ENCODE results near the gene CLASRP. TPM values are rescaled to one million over a fixed set of nuclear protein-coding genes. Genes with fewer than 3 reads are reported as not detected.

Gene CLASRP
- total and polyA plus RNA-seq, 2 donors (not counting 1 experiment from before 2014, with no cell fraction given) = 12.1 to 15.7 TPM

DNA sequence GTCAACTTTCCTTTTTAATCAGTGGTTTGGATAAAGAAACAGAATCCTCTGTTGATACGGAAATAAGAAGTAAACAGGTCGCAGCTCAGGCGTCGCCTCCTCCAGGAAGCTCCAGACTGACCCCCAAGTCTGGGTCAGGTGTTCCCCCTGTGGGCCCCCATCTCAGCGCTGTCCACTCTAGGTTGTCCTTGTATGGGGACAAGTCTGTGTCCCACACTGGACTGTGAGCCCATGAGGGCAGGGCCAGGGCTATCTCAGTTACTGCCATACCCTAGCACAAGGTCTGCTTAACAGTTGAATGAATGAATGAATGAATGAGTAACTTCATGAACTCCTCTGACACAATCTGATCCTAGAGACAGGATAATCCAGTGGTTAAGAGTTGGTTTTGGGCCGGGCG, 7.5 kb downstream of the CLASRP start:
- H3K79me2 ChIP-seq (ENCODE audit: control insufficient read depth, insufficient read depth, low read length) = peaks cover 61% of the 10 kb centered on the region
- H3K27me3 ChIP-seq (ENCODE audit: control insufficient read depth, insufficient read depth, low read length) = no peaks in the 10 kb centered on the region
- no peak overlapping the region for H2AFZ ChIP-seq (ENCODE audit: low read length)
- no peaks in the 10 kb centered on the region for H4K20me1 ChIP-seq (ENCODE audit: control insufficient read depth, extremely low read depth, insufficient read depth, low read length)
- no peak overlapping the region for H3K9ac ChIP-seq (ENCODE audit: insufficient read depth, low read length)
- peaks cover 16% of the 10 kb centered on the region for H3K36me3 ChIP-seq (ENCODE audit: control insufficient read depth, insufficient read depth, low read length)
- TF ChIP-seq, protein P1, sequence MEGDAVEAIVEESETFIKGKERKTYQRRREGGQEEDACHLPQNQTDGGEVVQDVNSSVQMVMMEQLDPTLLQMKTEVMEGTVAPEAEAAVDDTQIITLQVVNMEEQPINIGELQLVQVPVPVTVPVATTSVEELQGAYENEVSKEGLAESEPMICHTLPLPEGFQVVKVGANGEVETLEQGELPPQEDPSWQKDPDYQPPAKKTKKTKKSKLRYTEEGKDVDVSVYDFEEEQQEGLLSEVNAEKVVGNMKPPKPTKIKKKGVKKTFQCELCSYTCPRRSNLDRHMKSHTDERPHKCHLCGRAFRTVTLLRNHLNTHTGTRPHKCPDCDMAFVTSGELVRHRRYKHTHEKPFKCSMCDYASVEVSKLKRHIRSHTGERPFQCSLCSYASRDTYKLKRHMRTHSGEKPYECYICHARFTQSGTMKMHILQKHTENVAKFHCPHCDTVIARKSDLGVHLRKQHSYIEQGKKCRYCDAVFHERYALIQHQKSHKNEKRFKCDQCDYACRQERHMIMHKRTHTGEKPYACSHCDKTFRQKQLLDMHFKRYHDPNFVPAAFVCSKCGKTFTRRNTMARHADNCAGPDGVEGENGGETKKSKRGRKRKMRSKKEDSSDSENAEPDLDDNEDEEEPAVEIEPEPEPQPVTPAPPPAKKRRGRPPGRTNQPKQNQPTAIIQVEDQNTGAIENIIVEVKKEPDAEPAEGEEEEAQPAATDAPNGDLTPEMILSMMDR (conservative IDR thresholded peaks at IDR 0.05 in 1 of 2, IDR thresholded peaks at IDR 0.05 in 1 of 2; ENCODE audit: low read depth in 1 of 2, low read length in 2 of 2) = no peak
- no peak for TF ChIP-seq EZH2 (IDR thresholded peaks at IDR 0.05; ENCODE audit: low read length, missing control alignments)
- no peak overlapping the region for H3K4me2 ChIP-seq (ENCODE audit: extremely low read depth, insufficient read depth, low read length)
- H3K4me1 ChIP-seq (ENCODE audit: control insufficient read depth, extremely low read depth, insufficient read depth, low read length) = no peaks in the 10 kb centered on the region
- no peak overlapping the region for H3K4me3 ChIP-seq (replicated peaks in 1 of 4; ENCODE audit: control extremely low read depth in 1 of 4, insufficient read depth in 1 of 4, low read depth in 3 of 4, low read length in 4 of 4)
- no peak overlapping the region for H3K27ac ChIP-seq (ENCODE audit: insufficient read depth, low read length)
- no peak for DNase-seq (ENCODE audit: low read depth in 2 of 2)
- H3K9me3 ChIP-seq (ENCODE audit: control insufficient read depth, insufficient read depth, low read depth, low read length) = no peaks in the 10 kb centered on the region

DNA sequence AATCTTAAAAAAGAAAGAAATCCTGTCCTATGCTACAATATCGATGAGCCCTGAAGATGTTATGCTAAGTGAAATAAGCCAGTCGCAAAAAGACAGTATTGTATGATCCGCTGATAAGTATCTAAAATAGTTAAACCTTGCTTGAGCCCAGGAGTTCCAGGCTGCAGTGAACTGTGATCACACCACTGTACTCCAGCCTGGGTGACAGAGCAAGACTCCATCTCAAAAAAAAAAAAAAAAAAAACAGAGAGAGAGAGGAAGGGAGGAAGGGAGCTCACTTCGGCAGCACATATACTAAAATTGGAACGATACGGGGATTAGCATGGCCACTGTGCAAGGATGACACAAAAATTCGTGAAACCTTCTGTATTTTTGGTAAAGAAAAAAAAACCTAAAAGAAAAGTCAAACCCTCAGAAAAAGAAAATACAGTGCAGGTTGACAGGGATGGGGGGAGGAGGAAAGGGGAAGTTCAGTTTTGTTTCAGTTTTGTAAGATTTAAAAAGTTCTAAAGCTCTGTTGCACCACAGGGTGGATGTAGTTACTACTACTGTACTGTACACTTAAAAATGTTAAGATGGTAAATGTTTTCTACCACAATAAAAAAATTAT, 8.4 kb downstream of the CLASRP start:
- H3K4me2 ChIP-seq (ENCODE audit: extremely low read depth, insufficient read depth, low read length) = no peak overlapping the region
- H3K27me3 ChIP-seq (ENCODE audit: control insufficient read depth, insufficient read depth, low read length) = no peaks in the 10 kb centered on the region
- H4K20me1 ChIP-seq (ENCODE audit: control insufficient read depth, extremely low read depth, insufficient read depth, low read length) = no peaks in the 10 kb centered on the region
- no peak overlapping the region for H3K4me3 ChIP-seq (replicated peaks in 1 of 4; ENCODE audit: control extremely low read depth in 1 of 4, insufficient read depth in 1 of 4, low read depth in 3 of 4, low read length in 4 of 4)
- no peak for DNase-seq (ENCODE audit: low read depth in 2 of 2)
- no peak for TF ChIP-seq EZH2 (IDR thresholded peaks at IDR 0.05; ENCODE audit: low read length, missing control alignments)
- TF ChIP-seq, protein P1 (conservative IDR thresholded peaks at IDR 0.05 in 1 of 2, IDR thresholded peaks at IDR 0.05 in 1 of 2; ENCODE audit: low read depth in 1 of 2, low read length in 2 of 2) = no peak
- H3K4me1 ChIP-seq (ENCODE audit: control insufficient read depth, extremely low read depth, insufficient read depth, low read length) = no peaks in the 10 kb centered on the region
- no peak overlapping the region for H2AFZ ChIP-seq (ENCODE audit: low read length)
- H3K36me3 ChIP-seq (ENCODE audit: control insufficient read depth, insufficient read depth, low read length) = peaks cover 11% of the 10 kb centered on the region
- H3K79me2 ChIP-seq (ENCODE audit: control insufficient read depth, insufficient read depth, low read length) = peaks cover 59% of the 10 kb centered on the region
- no peak overlapping the region for H3K27ac ChIP-seq (ENCODE audit: insufficient read depth, low read length)
- no peak overlapping the region for H3K9ac ChIP-seq (ENCODE audit: insufficient read depth, low read length)
- H3K9me3 ChIP-seq (ENCODE audit: control insufficient read depth, insufficient read depth, low read depth, low read length) = no peaks in the 10 kb centered on the region

DNA sequence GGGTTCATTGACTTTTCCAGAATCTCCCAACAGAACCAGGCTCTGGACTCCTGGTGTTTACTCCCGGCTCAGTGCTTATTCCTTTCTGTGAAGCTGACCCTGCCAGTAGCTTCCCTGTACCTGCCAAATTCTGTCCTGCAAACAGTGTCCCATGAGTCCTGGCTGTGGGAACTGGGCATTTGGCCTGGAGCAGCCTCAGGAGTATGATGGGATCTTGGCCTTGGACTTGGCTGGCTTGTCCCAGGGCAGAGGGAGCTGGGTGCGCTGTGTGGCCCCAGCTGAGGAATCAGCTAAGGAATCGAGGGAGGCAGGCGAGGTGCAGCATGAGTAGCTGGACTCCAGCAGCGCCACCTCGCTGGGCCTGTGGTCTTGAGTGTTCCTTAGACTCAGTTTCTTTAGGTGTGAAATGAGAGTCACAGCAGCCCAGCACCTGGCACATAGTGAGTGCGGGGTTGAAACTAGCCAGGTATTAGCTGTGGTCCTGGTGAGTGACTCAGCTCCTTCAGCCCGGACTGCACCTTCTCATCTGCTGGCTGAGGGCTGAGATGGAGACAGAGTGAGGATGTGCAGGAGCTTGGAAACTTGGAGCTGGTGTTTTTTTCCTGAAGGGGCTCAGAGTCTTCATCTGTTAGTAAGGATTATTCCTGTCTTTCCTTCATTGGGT, 10.4 kb downstream of the CLASRP start:
- no peaks in the 10 kb centered on the region for H4K20me1 ChIP-seq (ENCODE audit: control insufficient read depth, extremely low read depth, insufficient read depth, low read length)
- H3K36me3 ChIP-seq (ENCODE audit: control insufficient read depth, insufficient read depth, low read length) = peaks cover 15% of the 10 kb centered on the region
- TF ChIP-seq, protein P1 (conservative IDR thresholded peaks at IDR 0.05 in 1 of 2, IDR thresholded peaks at IDR 0.05 in 1 of 2; ENCODE audit: low read depth in 1 of 2, low read length in 2 of 2) = no peak
- TF ChIP-seq EZH2 (IDR thresholded peaks at IDR 0.05; ENCODE audit: low read length, missing control alignments) = no peak
- no peak overlapping the region for H3K4me2 ChIP-seq (ENCODE audit: extremely low read depth, insufficient read depth, low read length)
- H3K4me1 ChIP-seq (ENCODE audit: control insufficient read depth, extremely low read depth, insufficient read depth, low read length) = no peaks in the 10 kb centered on the region
- H3K4me3 ChIP-seq (replicated peaks in 1 of 4; ENCODE audit: control extremely low read depth in 1 of 4, insufficient read depth in 1 of 4, low read depth in 3 of 4, low read length in 4 of 4) = no peak overlapping the region
- H3K27me3 ChIP-seq (ENCODE audit: control insufficient read depth, insufficient read depth, low read length) = no peaks in the 10 kb centered on the region
- no peak overlapping the region for H2AFZ ChIP-seq (ENCODE audit: low read length)
- H3K9ac ChIP-seq (ENCODE audit: insufficient read depth, low read length) = no peak overlapping the region
- H3K79me2 ChIP-seq (ENCODE audit: control insufficient read depth, insufficient read depth, low read length) = peaks cover 54% of the 10 kb centered on the region
- no peak overlapping the region for H3K27ac ChIP-seq (ENCODE audit: insufficient read depth, low read length)
- no peaks in the 10 kb centered on the region for H3K9me3 ChIP-seq (ENCODE audit: control insufficient read depth, insufficient read depth, low read depth, low read length)
- DNase-seq (ENCODE audit: low read depth in 2 of 2) = no peak
